Measurements from ENCODE around the gene SNAPC1. TPM values are rescaled to one million over a fixed set of nuclear protein-coding genes. Genes with fewer than 3 reads are reported as not detected.

SNAPC1 gene
- total RNA-seq (12.5 TPM), polyA plus RNA-seq (7.0 TPM)

GRCh38 chr14:61761959-61762786 is at the start of gene SNAPC1:
Gene SNAPC1 (plus strand): TSS chr14:61762420. CDS start chr14:61762461, 41 bp downstream.
- DNase-seq (ENCODE audit: extremely low spot score), result peak; percentile 95
- WGBS, result under 1% methylated on average over 49 of the region's 49 CpGs
- H3K27ac ChIP-seq (ENCODE audit: low read depth), result peak within 1 kb of the TSS; percentile 88

GRCh38 chr14:61713724-61714437 is 48.3 kb upstream of the SNAPC1 start:
- Histone ChIP-seq H3K27ac (ENCODE audit: low read depth) (no peak overlapping the region), H3K4me1 (ENCODE audit: insufficient read depth) (peaks cover 3% of the 10 kb centered on the region)

More at GRCh38 chr14:61761959-61762786, at the start of gene SNAPC1:
- Histone ChIP-seq H3K36me3 (ENCODE audit: insufficient read depth) (no peaks in the 10 kb centered on the region), H3K4me1 (ENCODE audit: insufficient read depth) (no peaks in the 10 kb centered on the region), H3K4me3 (ENCODE audit: low read depth, low read length) (peak within 1 kb of the TSS; percentile 65)

GRCh38 chr14:61716956-61717355 is 45.3 kb upstream of the SNAPC1 start:
- no peak overlapping the region for H3K27ac ChIP-seq (ENCODE audit: low read depth)
- WGBS, result 66% methylated on average over 1 of the region's 1 CpG

More at GRCh38 chr14:61713724-61714437, 48.3 kb upstream of the SNAPC1 start:
- Histone ChIP-seq H3K36me3 (ENCODE audit: insufficient read depth) (no peaks in the 10 kb centered on the region), H3K4me3 (ENCODE audit: low read depth, low read length) (no peak overlapping the region)
- 74% methylated on average over 4 of the region's 4 CpGs for WGBS
- DNase-seq (ENCODE audit: extremely low spot score), result no peak

GRCh38 chr14:61718039-61718438 is 44.2 kb upstream of the SNAPC1 start:
- H3K4me3 ChIP-seq (ENCODE audit: low read depth, low read length), result no peak overlapping the region
- H3K4me1 ChIP-seq (ENCODE audit: insufficient read depth), result no peaks in the 10 kb centered on the region
- no peak overlapping the region for H3K27ac ChIP-seq (ENCODE audit: low read depth)
- 94% methylated on average over 2 of the region's 2 CpGs for WGBS
- no peaks in the 10 kb centered on the region for H3K36me3 ChIP-seq (ENCODE audit: insufficient read depth)
- DNase-seq (ENCODE audit: extremely low spot score), result no peak

More at GRCh38 chr14:61716956-61717355, 45.3 kb upstream of the SNAPC1 start:
- H3K4me1 ChIP-seq (ENCODE audit: insufficient read depth), result peaks cover 1% of the 10 kb centered on the region
- H3K4me3 ChIP-seq (ENCODE audit: low read depth, low read length), result no peak overlapping the region
- H3K36me3 ChIP-seq (ENCODE audit: insufficient read depth), result no peaks in the 10 kb centered on the region
- DNase-seq (ENCODE audit: extremely low spot score), result no peak

- no peaks in the 10 kb centered on the region for H3K4me1 ChIP-seq (ENCODE audit: insufficient read depth)
- WGBS, result 80% methylated on average over 5 of the region's 5 CpGs
Measured at GRCh38 chr14:61719344-61720293, 42.6 kb upstream of the SNAPC1 start.

GRCh38 chr14:61720294-61720661 is 41.9 kb upstream of the SNAPC1 start:
- no peak for DNase-seq (ENCODE audit: extremely low spot score)
- H3K4me1 ChIP-seq (ENCODE audit: insufficient read depth), result no peaks in the 10 kb centered on the region
- no peaks in the 10 kb centered on the region for H3K36me3 ChIP-seq (ENCODE audit: insufficient read depth)
- no peak overlapping the region for H3K4me3 ChIP-seq (ENCODE audit: low read depth, low read length)
- H3K27ac ChIP-seq (ENCODE audit: low read depth), result no peak overlapping the region
- 32% methylated on average over 9 of the region's 9 CpGs for WGBS

More at GRCh38 chr14:61719344-61720293, 42.6 kb upstream of the SNAPC1 start:
- no peak overlapping the region for H3K4me3 ChIP-seq (ENCODE audit: low read depth, low read length)
- no peak for DNase-seq (ENCODE audit: extremely low spot score)
- H3K27ac ChIP-seq (ENCODE audit: low read depth), result peak overlapping the region; percentile 23
- no peaks in the 10 kb centered on the region for H3K36me3 ChIP-seq (ENCODE audit: insufficient read depth)

- Histone ChIP-seq H3K27ac (ENCODE audit: low read depth) (no peak overlapping the region), H3K4me1 (ENCODE audit: insufficient read depth) (no peaks in the 10 kb centered on the region)
- WGBS, result 79% methylated on average over 6 of the region's 6 CpGs
Measured at GRCh38 chr14:61720741-61721140, 41.5 kb upstream of the SNAPC1 start.

GRCh38 chr14:61724133-61724532 is 38.1 kb upstream of the SNAPC1 start:
- WGBS, result 87% methylated on average over 2 of the region's 2 CpGs
- DNase-seq (ENCODE audit: extremely low spot score), result no peak
- no peaks in the 10 kb centered on the region for H3K4me1 ChIP-seq (ENCODE audit: insufficient read depth)
- peak overlapping the region; percentile 38 for H3K27ac ChIP-seq (ENCODE audit: low read depth)
- H3K4me3 ChIP-seq (ENCODE audit: low read depth, low read length), result no peak overlapping the region
- peaks cover 3% of the 10 kb centered on the region for H3K36me3 ChIP-seq (ENCODE audit: insufficient read depth)

More at GRCh38 chr14:61720741-61721140, 41.5 kb upstream of the SNAPC1 start:
- no peak for DNase-seq (ENCODE audit: extremely low spot score)
- Histone ChIP-seq H3K4me3 (ENCODE audit: low read depth, low read length) (no peak overlapping the region), H3K36me3 (ENCODE audit: insufficient read depth) (no peaks in the 10 kb centered on the region)

- Histone ChIP-seq H3K27ac (ENCODE audit: low read depth) (peak overlapping the region; percentile 23), H3K36me3 (ENCODE audit: insufficient read depth) (peaks cover 5% of the 10 kb centered on the region), H3K4me3 (ENCODE audit: low read depth, low read length) (no peak overlapping the region), H3K4me1 (ENCODE audit: insufficient read depth) (no peaks in the 10 kb centered on the region)
- no peak for DNase-seq (ENCODE audit: extremely low spot score)
- 84% methylated on average over 7 of the region's 7 CpGs for WGBS
Measured at GRCh38 chr14:61726778-61727658, 35.2 kb upstream of the SNAPC1 start.

- DNase-seq (ENCODE audit: extremely low spot score), result no peak
- Histone ChIP-seq H3K4me1 (ENCODE audit: insufficient read depth) (no peaks in the 10 kb centered on the region), H3K27ac (ENCODE audit: low read depth) (no peak overlapping the region), H3K4me3 (ENCODE audit: low read depth, low read length) (no peak overlapping the region), H3K36me3 (ENCODE audit: insufficient read depth) (peaks cover 5% of the 10 kb centered on the region)
- WGBS, result 79% methylated on average over 2 of the region's 2 CpGs
Measured at GRCh38 chr14:61730756-61731373, 31.4 kb upstream of the SNAPC1 start.

GRCh38 chr14:61733972-61734371 is 28.2 kb upstream of the SNAPC1 start:
- WGBS, result 85% methylated on average over 2 of the region's 2 CpGs
- H3K27ac ChIP-seq (ENCODE audit: low read depth), result no peak overlapping the region
- no peaks in the 10 kb centered on the region for H3K4me1 ChIP-seq (ENCODE audit: insufficient read depth)
- no peak for DNase-seq (ENCODE audit: extremely low spot score)
- H3K36me3 ChIP-seq (ENCODE audit: insufficient read depth), result peaks cover 2% of the 10 kb centered on the region
- H3K4me3 ChIP-seq (ENCODE audit: low read depth, low read length), result no peak overlapping the region

- no peak overlapping the region for H3K4me3 ChIP-seq (ENCODE audit: low read depth, low read length)
- H3K36me3 ChIP-seq (ENCODE audit: insufficient read depth), result peaks cover 4% of the 10 kb centered on the region
- WGBS, result 80% methylated on average over 4 of the region's 4 CpGs
- DNase-seq (ENCODE audit: extremely low spot score), result no peak
- H3K4me1 ChIP-seq (ENCODE audit: insufficient read depth), result no peaks in the 10 kb centered on the region
- no peak overlapping the region for H3K27ac ChIP-seq (ENCODE audit: low read depth)
Measured at GRCh38 chr14:61736751-61737150, 25.5 kb upstream of the SNAPC1 start.
